H1 (cell line): ENCODE data around the gene OBP2B. TPM values are rescaled to one million over a fixed set of nuclear protein-coding genes. Genes with fewer than 3 reads are reported as not detected.

ENCODE experiments used
- CTCF ChIA-PET: fragments of 300-600 bp; sonication (Branson Sonifier 250); formaldehyde crosslinking; loops from one replicate; lab custom pipeline; 2021; ENCODE audit not compliant: partially characterized antibody; lab: Charles Lee
- POLR2A ChIA-PET: fragments of 300-600 bp; sonication (Branson Sonifier 250); formaldehyde crosslinking; loops from one replicate; lab custom pipeline; 2021; ENCODE audit warnings: inconsistent platforms; ENCODE audit not compliant: partially characterized antibody; lab: Charles Lee
- DNase-seq, 2 experiments: peaks; one replicate each; pipeline versions ENCODE4 v3.0.0 to v3.0.0-alpha.2; 2010 to 2022; ENCODE audit warnings: low spot score in 2 of 2, low read depth in 1 of 2, mixed read lengths in 1 of 2
- FAIRE-seq: peaks from 2 replicates; lab custom pipeline; 2011; peaks lifted over from hg19 to GRCh38; lab: Jason Lieb, UNC
- H2AFZ ChIP-seq: 2 replicates; pipeline ENCODE4 v1.8.1; 2012; ENCODE audit warnings: low read length, inconsistent platforms
- H2AK5ac ChIP-seq: 2 replicates; pipeline ENCODE4 v1.6.1; 2013; ENCODE audit warnings: low read depth, low read length
- H2BK120ac ChIP-seq: replicated peaks from 2 replicates; pipeline ENCODE3; 2013; ENCODE audit warnings: low read depth, low read length, inconsistent platforms
- H2BK12ac ChIP-seq: 2 replicates; pipeline ENCODE4 v1.6.1; 2013; ENCODE audit warnings: low read depth, low read length
- H2BK15ac ChIP-seq: 2 replicates; pipeline ENCODE4 v1.6.1; 2013; ENCODE audit warnings: low read length
- H2BK20ac ChIP-seq: 2 replicates; pipeline ENCODE4 v1.6.1; 2013; ENCODE audit warnings: low read length
- H2BK5ac ChIP-seq: 2 replicates; pipeline ENCODE4 v1.6.1; 2013; ENCODE audit warnings: low read depth, low read length
- H3K14ac ChIP-seq: 2 replicates; pipeline ENCODE4 v1.6.1; 2013; ENCODE audit warnings: inconsistent platforms; ENCODE audit not compliant: insufficient read length
- H3K18ac ChIP-seq: 2 replicates; pipeline ENCODE4 v1.6.1; 2013; ENCODE audit warnings: low read length; ENCODE audit errors: extremely low read depth
- H3K23ac ChIP-seq: 2 replicates; pipeline ENCODE4 v1.6.1; 2013; ENCODE audit warnings: inconsistent platforms; ENCODE audit not compliant: insufficient read length
- H3K23me2 ChIP-seq: 2 replicates; pipeline ENCODE4 v1.6.1; 2013; ENCODE audit warnings: low read depth, low read length
- H3K27ac ChIP-seq: 2 replicates; pipeline ENCODE4 v1.6.1; 2011; ENCODE audit warnings: low read depth, low read length, inconsistent platforms
- H3K27me3 ChIP-seq, 4 experiments: replicated peaks in 1 of 4; 1 replicate in 1 of 4; 2 replicates in 3 of 4; pipeline versions ENCODE4 v1.6.1 to v1.8.1; 2011 to 2013; ENCODE audit warnings: low read length in 3 of 4, mild to moderate bottlenecking in 3 of 4, inconsistent platforms in 2 of 4, mixed read lengths in 2 of 4, moderate library complexity in 1 of 4; ENCODE audit not compliant: control insufficient read depth in 3 of 4, insufficient read depth in 3 of 4; ENCODE audit errors: extremely low read depth in 1 of 4
- H3K36me3 ChIP-seq, 4 experiments: 2 replicates each; pipeline versions ENCODE4 v1.6.1 to v1.8.1; 2011 to 2013; ENCODE audit warnings: mild to moderate bottlenecking in 4 of 4, low read length in 3 of 4, moderate library complexity in 2 of 4, control low read depth in 1 of 4, inconsistent platforms in 1 of 4; ENCODE audit not compliant: insufficient read depth in 4 of 4, control insufficient read depth in 2 of 4
- H3K4ac ChIP-seq: replicated peaks from 2 replicates; pipeline ENCODE3; 2013; ENCODE audit warnings: low read length, low read depth, mixed read lengths, inconsistent platforms; ENCODE audit not compliant: insufficient read length
- H3K4me1 ChIP-seq, 4 experiments: replicated peaks in 1 of 4; 1 replicate in 1 of 4; 2 replicates in 3 of 4; pipeline versions ENCODE4 v1.6.1 to v1.8.1; 2011 to 2013; ENCODE audit warnings: low read length in 3 of 4, inconsistent platforms in 2 of 4, mixed read lengths in 1 of 4; ENCODE audit not compliant: insufficient read depth in 4 of 4, control insufficient read depth in 3 of 4
- H3K4me2 ChIP-seq, 2 experiments: 2 replicates each; pipeline versions ENCODE4 v1.6.1 to v1.8.1; 2011 to 2013; ENCODE audit warnings: low read depth in 2 of 2, low read length in 2 of 2, control low read depth in 1 of 2, inconsistent platforms in 1 of 2, mild to moderate bottlenecking in 1 of 2; ENCODE audit not compliant: insufficient read depth in 1 of 2
- H3K4me3 ChIP-seq, 4 experiments: fragments of 200-600, 300-600 bp in 1 of 4; sonication (generic), shearing (Covaris generic), sonication (Bioruptor Twin) in 1 of 4; 2 replicates each; pipeline versions ENCODE4 v1.5.1 to v1.8.1; 2011 to 2016; ENCODE audit warnings: low read length in 4 of 4, low read depth in 3 of 4, control low read depth in 2 of 4, inconsistent platforms in 2 of 4, mild to moderate bottlenecking in 2 of 4, mixed read lengths in 1 of 4, moderate library complexity in 1 of 4; ENCODE audit not compliant: insufficient read depth in 2 of 4; ENCODE audit errors: extremely low read depth in 1 of 4
- H3K56ac ChIP-seq: replicated peaks from 2 replicates; pipeline ENCODE3; 2013; ENCODE audit warnings: low read depth, mild to moderate bottlenecking, mixed read lengths, low read length, inconsistent platforms; ENCODE audit not compliant: insufficient read length
- H3K79me1 ChIP-seq: 2 replicates; pipeline ENCODE4 v1.6.1; 2013; ENCODE audit warnings: low read depth, low read length, control low read depth
- H3K79me2 ChIP-seq, 2 experiments: 2 replicates each; pipeline versions ENCODE4 v1.6.1 to v1.8.1; 2012 to 2013; ENCODE audit warnings: low read length in 2 of 2, mild to moderate bottlenecking in 2 of 2, inconsistent platforms in 1 of 2; ENCODE audit not compliant: insufficient read depth in 2 of 2, control insufficient read depth in 1 of 2
- H3K9ac ChIP-seq, 4 experiments: replicated peaks in 1 of 4; 1 replicate in 1 of 4; 2 replicates in 3 of 4; pipeline versions ENCODE4 v1.6.1 to v1.8.1; 2011 to 2013; ENCODE audit warnings: low read depth in 3 of 4, low read length in 3 of 4, control low read depth in 2 of 4, mild to moderate bottlenecking in 2 of 4, moderate library complexity in 2 of 4, inconsistent platforms in 1 of 4; ENCODE audit errors: extremely low read depth in 1 of 4
- H3K9me3 ChIP-seq, 2 experiments: 2 replicates each; pipeline versions ENCODE4 v1.6.1 to v1.8.1; 2012 to 2013; ENCODE audit warnings: mild to moderate bottlenecking in 2 of 2, moderate library complexity in 2 of 2, control low read depth in 1 of 2, inconsistent platforms in 1 of 2, low read depth in 1 of 2, low read length in 1 of 2, mixed read lengths in 1 of 2; ENCODE audit not compliant: insufficient read depth in 2 of 2
- H4K20me1 ChIP-seq, 2 experiments: replicated peaks in 1 of 2; 2 replicates each; pipeline versions ENCODE3 to v1.8.1; 2011 to 2013; ENCODE audit warnings: inconsistent platforms in 2 of 2, low read length in 2 of 2, mild to moderate bottlenecking in 1 of 2; ENCODE audit not compliant: insufficient read depth in 2 of 2, control insufficient read depth in 1 of 2
- H4K5ac ChIP-seq: 2 replicates; pipeline ENCODE4 v1.6.1; 2013; ENCODE audit warnings: low read length, low read depth, mixed read lengths, inconsistent platforms; ENCODE audit not compliant: insufficient read length
- H4K8ac ChIP-seq: 2 replicates; pipeline ENCODE4 v1.8.0; 2013; ENCODE audit warnings: mild to moderate bottlenecking, moderate library complexity, low read length, inconsistent platforms; ENCODE audit not compliant: insufficient read depth; ENCODE audit errors: extremely low read depth
- H4K91ac ChIP-seq: replicated peaks from 2 replicates; pipeline ENCODE3; 2013; ENCODE audit warnings: low read length, mixed read lengths, inconsistent platforms; ENCODE audit not compliant: insufficient read length
- BCL11A ChIP-seq, 2 experiments: IDR thresholded peaks; one replicate each; pipeline ENCODE4 v1.6.1; 2011; ENCODE audit warnings: low read depth in 2 of 2, low read length in 2 of 2, mild to moderate bottlenecking in 2 of 2
- CHD1 ChIP-seq: IDR thresholded peaks from 2 replicates; pipeline ENCODE4 v1.6.1; 2012; ENCODE audit warnings: low read depth, low read length, improper control_type of control experiment
- E2F6 ChIP-seq: IDR thresholded peaks from 2 replicates; pipeline ENCODE4 v1.6.1; 2012; ENCODE audit warnings: inconsistent platforms
- EP300 ChIP-seq, 2 experiments: IDR thresholded peaks; 1 replicate in 1 of 2; 2 replicates in 1 of 2; pipeline ENCODE4 v1.6.1; 2011 to 2012; ENCODE audit warnings: low read depth in 2 of 2, low read length in 2 of 2, mild to moderate bottlenecking in 2 of 2, borderline replicate concordance in 1 of 2, inconsistent platforms in 1 of 2, moderate library complexity in 1 of 2
- GABPA ChIP-seq: IDR thresholded peaks from 2 replicates; pipeline ENCODE4 v1.6.1; 2011; ENCODE audit warnings: mild to moderate bottlenecking, low read length, moderate library complexity, borderline replicate concordance; ENCODE audit not compliant: insufficient read depth
- JUN ChIP-seq: IDR thresholded peaks from 2 replicates; pipeline ENCODE4 v1.6.1; 2011; ENCODE audit warnings: low read depth, mild to moderate bottlenecking, improper control_type of control experiment, low read length
- KDM1A ChIP-seq: fragments of 200-600, 300-600 bp; sonication (generic); IDR thresholded peaks from 2 replicates; pipeline ENCODE4 v1.7.1; 2016; ENCODE audit warnings: mild to moderate bottlenecking, low read length, borderline replicate concordance
- POU5F1 ChIP-seq: IDR thresholded peaks from 2 replicates; pipeline ENCODE4 v1.6.1; 2011; ENCODE audit warnings: low read depth, mild to moderate bottlenecking, low read length, moderate library complexity
- RAD21 ChIP-seq, 2 experiments: IDR thresholded peaks in 1 of 2; conservative IDR thresholded peaks in 1 of 2; 2 replicates each; pipeline ENCODE4 v1.6.1; 2011; ENCODE audit warnings: low read depth in 2 of 2, low read length in 2 of 2, improper control_type of control experiment in 1 of 2, inconsistent platforms in 1 of 2, mild to moderate bottlenecking in 1 of 2, moderate library complexity in 1 of 2
- RNF2 ChIP-seq: fragments of 200-900, 300-1000 bp; sonication (generic); IDR thresholded peaks from 2 replicates; pipeline ENCODE4 v1.7.1; 2016; ENCODE audit warnings: borderline replicate concordance, low read depth, mild to moderate bottlenecking, antibody characterized with exemption, low read length; ENCODE audit not compliant: poor library complexity, severe bottlenecking; ENCODE audit errors: missing control alignments
- SP2 ChIP-seq: IDR thresholded peaks from 2 replicates; pipeline ENCODE4 v1.6.1; 2012; ENCODE audit warnings: mild to moderate bottlenecking, low read length, inconsistent platforms
- TBP ChIP-seq: IDR thresholded peaks from 2 replicates; pipeline ENCODE4 v1.6.1; 2011; ENCODE audit warnings: low read depth, low read length, improper control_type of control experiment
- WGBS, 2 experiments: shearing (Covaris generic) in 1 of 2; methylation state at CpG; one replicate each; pipeline versions ENCODE4 v1.1.6 to v1.1.7; 2013 to 2015; ENCODE audit warnings: low lambda C conversion rate in 2 of 2, mixed read lengths in 2 of 2, inconsistent platforms in 1 of 2, low coverage in 1 of 2, missing lambda C conversion rate in 1 of 2; ENCODE audit not compliant: insufficient replicate concordance in 2 of 2, insufficient coverage in 1 of 2, insufficient read length in 1 of 2; ENCODE audit errors: extremely low coverage in 1 of 2, missing lambda C conversion rate in 1 of 2; 5-methylcytosine and 5-hydroxymethylcytosine counted together
- polyA plus RNA-seq, 7 experiments: library from polyadenylated mRNA; depleted of rRNA in 3 of 7; stranded (reverse) in 5 of 7; unstranded in 2 of 7; fragments of >200 nt in 5 of 7; fragments of 200-250 nt in 2 of 7; gene quantifications; 1 replicate in 5 of 7; 2 replicates in 1 of 7; 4 replicates in 1 of 7; pipeline versions ENCODE4 v1.2.1 to v1.2.3, GENCODE V29; 2011 to 2013; ENCODE audit warnings: missing spikeins in 2 of 7, mixed read lengths in 2 of 7
- total RNA-seq: library from RNA; stranded (reverse); fragmentation: NEBNext Ultra II Directional; extraction: Animal tissue kit (Norgen Biotek cat#: 25700); gene quantifications from 2 replicates; pipeline ENCODE4 v1.2.1, GENCODE V29; 2021

OBP2B gene
- total and polyA plus RNA-seq, 2 of the 8 experiments (the other 6 are each of a cell fraction or from before 2014, with no cell fraction given): not detected

GRCh38 chr9:133194597-133194996, 14.5 kb downstream of the OBP2B start:
- WGBS, 2 experiments: 82% methylated on average over 4 of the region's 4 CpGs; no CpG with 5 or more reads in 1 of the 2 experiments
- H3K79me2 ChIP-seq: no peaks in the 10 kb centered on the region
- H3K18ac ChIP-seq: no peak overlapping the region
- no peaks in the 10 kb centered on the region for H3K23me2 ChIP-seq
- H3K56ac ChIP-seq: no peak overlapping the region
- H3K27ac ChIP-seq: no peak overlapping the region
- H2AFZ ChIP-seq: no peak overlapping the region
- no peak for DNase-seq
- H3K27me3 ChIP-seq: no peaks in the 10 kb centered on the region; a peak in 2 of 7 replicates
- no peak overlapping the region for H2BK5ac ChIP-seq
- H4K91ac ChIP-seq: no peak overlapping the region
- H3K9me3 ChIP-seq: peaks cover 2 to 3% of the 10 kb centered on the region in 2 experiments; a peak in 1 of 4 replicates
- H2BK15ac ChIP-seq: no peak overlapping the region
- CTCF ChIA-PET: interaction anchor here (1.2 to 2.3 kb wide), 2 partner anchors 9 to 13 kb away, joined by 5 to 6 read pairs; no protein-coding TSS in a partner anchor
- no peak overlapping the region for H3K4ac ChIP-seq
- no peak overlapping the region for H2BK120ac ChIP-seq
- H3K79me1 ChIP-seq: no peaks in the 10 kb centered on the region
- H3K23ac ChIP-seq: no peak overlapping the region
- H3K9ac ChIP-seq: no peak overlapping the region
- POLR2A ChIA-PET: interaction anchor here (1.0 kb wide), 1 partner anchor 140 kb away, joined by 3 read pairs; no protein-coding TSS in a partner anchor
- no peak overlapping the region for H2BK12ac ChIP-seq
- no peak overlapping the region for H3K4me3 ChIP-seq
- no peak overlapping the region for H2BK20ac ChIP-seq
- no peak overlapping the region for H4K5ac ChIP-seq
- no peak overlapping the region for H3K14ac ChIP-seq
- no peaks in the 10 kb centered on the region for H3K36me3 ChIP-seq
- no peaks in the 10 kb centered on the region; a peak in 1 of 7 replicates for H3K4me1 ChIP-seq
- no peak overlapping the region for H2AK5ac ChIP-seq
- H4K8ac ChIP-seq: no peak overlapping the region
- H3K4me2 ChIP-seq: no peak overlapping the region
- FAIRE-seq: no peak
- no peaks in the 10 kb centered on the region for H4K20me1 ChIP-seq
- TF ChIP-seq BCL11A (IDR thresholded peaks at IDR 0.05; ENCODE audit: low read depth in 2 of 2, low read length in 2 of 2) (no peak), TBP (no peak), KDM1A (no peak), E2F6 (no peak), POU5F1 (no peak), RAD21 (IDR thresholded peaks at IDR 0.05 in 1 of 2, conservative IDR thresholded peaks at IDR 0.05 in 1 of 2; ENCODE audit: low read depth in 2 of 2, low read length in 2 of 2) (no peak), SP2 (no peak), GABPA (no peak), RNF2 (no peak), CHD1 (no peak), JUN (no peak), EP300 (IDR thresholded peaks at IDR 0.05; ENCODE audit: borderline replicate concordance in 1 of 2, low read depth in 2 of 2, low read length in 2 of 2) (no peak)
